ENCODE measurements around the gene ICA1L.
"Not testable (repeated sequence)": the region's sequence is repeated elsewhere in the genome, so short reads cannot be mapped to it uniquely, and the experiment has no call there.

Gene ICA1L

DNA sequence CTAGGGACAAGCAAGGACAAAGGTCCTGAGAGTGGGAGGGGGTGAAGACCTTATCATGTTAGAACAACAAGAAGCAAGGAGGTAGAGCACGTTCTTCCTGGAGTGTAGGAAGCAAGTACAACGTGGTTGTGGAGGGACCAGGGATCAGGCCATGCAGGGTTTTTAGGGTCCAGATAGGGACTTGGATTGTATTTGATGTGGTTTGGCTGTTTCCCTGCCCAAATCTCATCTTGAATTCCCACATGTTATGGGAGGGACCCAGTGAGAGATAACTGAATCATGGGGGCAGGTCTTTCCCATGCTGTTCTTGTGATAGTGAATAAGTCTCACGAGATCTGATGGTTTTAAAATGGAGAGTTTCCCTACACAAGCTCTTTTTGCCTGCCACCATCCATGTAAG, 53.2 kb downstream of the ICA1L start:
- TF ChIP-seq, protein P1, sequence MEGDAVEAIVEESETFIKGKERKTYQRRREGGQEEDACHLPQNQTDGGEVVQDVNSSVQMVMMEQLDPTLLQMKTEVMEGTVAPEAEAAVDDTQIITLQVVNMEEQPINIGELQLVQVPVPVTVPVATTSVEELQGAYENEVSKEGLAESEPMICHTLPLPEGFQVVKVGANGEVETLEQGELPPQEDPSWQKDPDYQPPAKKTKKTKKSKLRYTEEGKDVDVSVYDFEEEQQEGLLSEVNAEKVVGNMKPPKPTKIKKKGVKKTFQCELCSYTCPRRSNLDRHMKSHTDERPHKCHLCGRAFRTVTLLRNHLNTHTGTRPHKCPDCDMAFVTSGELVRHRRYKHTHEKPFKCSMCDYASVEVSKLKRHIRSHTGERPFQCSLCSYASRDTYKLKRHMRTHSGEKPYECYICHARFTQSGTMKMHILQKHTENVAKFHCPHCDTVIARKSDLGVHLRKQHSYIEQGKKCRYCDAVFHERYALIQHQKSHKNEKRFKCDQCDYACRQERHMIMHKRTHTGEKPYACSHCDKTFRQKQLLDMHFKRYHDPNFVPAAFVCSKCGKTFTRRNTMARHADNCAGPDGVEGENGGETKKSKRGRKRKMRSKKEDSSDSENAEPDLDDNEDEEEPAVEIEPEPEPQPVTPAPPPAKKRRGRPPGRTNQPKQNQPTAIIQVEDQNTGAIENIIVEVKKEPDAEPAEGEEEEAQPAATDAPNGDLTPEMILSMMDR (IDR thresholded peaks at IDR 0.05; ENCODE audit: low read depth, low read length): no peak
- no peak overlapping the region for H3K4me3 ChIP-seq (ENCODE audit: low read depth, low read length)

DNA sequence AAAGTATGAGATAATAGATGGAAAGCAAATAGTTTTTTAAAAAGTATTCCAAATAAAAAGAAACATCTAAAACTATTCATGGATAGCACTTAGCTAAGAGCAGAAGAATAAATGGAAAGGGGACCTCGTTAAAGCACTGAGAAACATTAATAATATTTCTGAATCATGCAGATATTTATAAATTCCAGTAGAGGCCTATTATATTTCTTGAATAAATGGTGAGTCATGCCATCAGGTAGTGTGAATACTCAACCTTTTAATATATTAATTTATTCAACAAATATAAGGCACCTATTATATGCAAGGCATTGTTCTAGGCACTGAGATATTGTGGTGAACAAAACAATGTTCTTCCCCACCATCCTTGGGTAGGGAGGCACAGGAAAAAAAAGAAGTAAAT, 53.8 kb downstream of the ICA1L start:
- no peak overlapping the region for H3K4me3 ChIP-seq (ENCODE audit: low read depth, low read length)
- TF ChIP-seq, protein P1 (IDR thresholded peaks at IDR 0.05; ENCODE audit: low read depth, low read length): no peak

DNA sequence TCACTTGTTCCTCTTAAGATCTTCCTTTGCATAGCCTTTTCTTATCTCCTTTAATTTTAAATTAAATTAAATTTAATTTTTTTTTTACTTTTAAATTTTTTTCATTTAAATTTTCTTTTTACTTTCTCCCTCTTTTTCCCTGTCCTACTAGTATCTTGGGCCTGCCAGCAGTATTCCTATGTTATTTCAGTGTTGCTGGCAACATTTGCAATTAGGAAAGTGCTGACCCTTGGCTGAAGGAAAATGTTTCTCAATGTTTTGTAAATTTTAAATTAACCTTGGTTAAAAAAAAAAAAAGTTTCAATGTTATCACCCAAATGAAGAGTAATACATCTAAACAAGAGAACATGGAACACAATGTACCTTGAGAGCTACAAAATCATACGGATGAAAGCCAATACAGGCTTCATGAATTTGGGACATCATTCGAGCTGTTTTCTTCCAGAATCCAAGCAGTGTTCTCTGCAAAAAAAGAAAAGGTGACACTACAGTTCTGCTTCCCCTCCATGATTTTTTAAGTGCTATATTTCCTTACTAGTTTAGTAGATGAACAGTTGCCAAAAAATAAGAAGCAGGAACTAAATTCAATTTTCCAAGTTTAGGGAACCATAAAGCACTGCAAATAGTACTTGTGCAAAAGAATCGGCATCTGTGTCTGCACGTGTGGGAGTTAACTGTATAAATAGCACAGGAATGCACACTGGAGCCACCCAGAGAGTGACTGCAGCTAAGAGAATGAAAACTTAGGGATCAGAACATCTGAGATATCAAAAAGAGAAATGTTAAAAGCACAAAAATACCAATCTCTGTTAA, 55.8 kb downstream of the ICA1L start:
- TF ChIP-seq, protein P1 (IDR thresholded peaks at IDR 0.05; ENCODE audit: low read depth, low read length): no peak
- H3K4me3 ChIP-seq (ENCODE audit: low read depth, low read length): no peak overlapping the region

DNA sequence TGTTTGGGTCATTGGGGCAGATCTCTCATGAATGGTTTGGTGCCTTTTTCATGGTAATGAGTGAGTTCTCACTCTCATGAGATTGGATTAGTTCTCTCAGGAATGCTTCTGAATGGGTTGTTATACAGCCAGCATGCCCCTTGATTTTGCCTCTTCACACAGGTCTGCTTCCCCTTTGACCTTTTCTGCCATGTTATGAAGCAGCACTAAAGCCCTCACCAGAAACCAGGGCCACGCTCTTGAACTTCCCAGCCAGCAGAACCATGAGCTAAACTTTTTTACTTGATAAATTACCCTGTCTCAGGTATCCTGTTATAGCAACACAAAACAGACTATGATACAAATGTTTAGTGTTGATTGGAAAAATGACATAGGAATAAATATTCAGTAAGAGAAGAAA, 57.3 kb downstream of the ICA1L start:
- TF ChIP-seq, protein P1 (IDR thresholded peaks at IDR 0.05; ENCODE audit: low read depth, low read length): no peak
- H3K4me3 ChIP-seq (ENCODE audit: low read depth, low read length): no peak overlapping the region

DNA sequence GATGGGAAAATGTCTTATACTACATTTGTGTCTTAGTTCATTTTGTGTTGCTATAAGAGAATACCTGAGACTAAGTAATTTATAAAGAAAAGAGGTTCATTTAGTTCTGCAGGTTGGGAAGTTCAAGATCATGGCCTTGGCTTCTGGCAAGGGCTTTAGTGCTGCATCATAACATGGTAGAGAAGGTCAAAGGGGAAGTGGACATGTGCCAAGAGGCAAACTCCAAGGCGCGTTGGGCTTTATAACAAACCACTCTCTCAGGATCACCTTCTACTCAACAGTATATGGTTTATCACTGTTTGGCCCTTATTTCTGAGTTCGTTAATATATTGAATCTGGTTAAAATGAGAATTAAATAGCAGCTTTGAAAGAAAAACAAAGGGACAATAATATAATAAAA, 58.2 kb downstream of the ICA1L start:
- H3K4me3 ChIP-seq (ENCODE audit: low read depth, low read length): no peak overlapping the region
- TF ChIP-seq, protein P1 (IDR thresholded peaks at IDR 0.05; ENCODE audit: low read depth, low read length): no peak

DNA sequence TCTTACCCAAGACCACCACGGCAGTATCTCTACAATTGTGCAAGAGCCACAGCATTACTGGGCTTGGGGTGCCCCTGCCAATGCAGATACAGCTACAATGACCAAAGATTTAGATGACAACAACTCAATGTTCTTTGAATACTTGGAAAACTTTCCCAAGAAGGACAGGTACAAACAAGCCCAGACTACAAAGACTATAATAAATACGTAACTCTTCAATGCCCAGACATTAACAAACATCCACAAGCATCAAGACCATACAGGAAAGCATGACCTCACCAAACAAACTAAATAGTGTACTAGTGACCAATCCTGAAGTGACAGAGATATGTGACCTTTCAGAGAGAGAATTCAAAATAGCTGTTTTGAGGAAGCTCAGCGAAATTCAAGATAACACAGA, 62.8 kb downstream of the ICA1L start:
- H3K4me3 ChIP-seq (ENCODE audit: low read depth, low read length): no peak overlapping the region
- TF ChIP-seq, protein P1 (IDR thresholded peaks at IDR 0.05; ENCODE audit: low read depth, low read length): no peak

DNA sequence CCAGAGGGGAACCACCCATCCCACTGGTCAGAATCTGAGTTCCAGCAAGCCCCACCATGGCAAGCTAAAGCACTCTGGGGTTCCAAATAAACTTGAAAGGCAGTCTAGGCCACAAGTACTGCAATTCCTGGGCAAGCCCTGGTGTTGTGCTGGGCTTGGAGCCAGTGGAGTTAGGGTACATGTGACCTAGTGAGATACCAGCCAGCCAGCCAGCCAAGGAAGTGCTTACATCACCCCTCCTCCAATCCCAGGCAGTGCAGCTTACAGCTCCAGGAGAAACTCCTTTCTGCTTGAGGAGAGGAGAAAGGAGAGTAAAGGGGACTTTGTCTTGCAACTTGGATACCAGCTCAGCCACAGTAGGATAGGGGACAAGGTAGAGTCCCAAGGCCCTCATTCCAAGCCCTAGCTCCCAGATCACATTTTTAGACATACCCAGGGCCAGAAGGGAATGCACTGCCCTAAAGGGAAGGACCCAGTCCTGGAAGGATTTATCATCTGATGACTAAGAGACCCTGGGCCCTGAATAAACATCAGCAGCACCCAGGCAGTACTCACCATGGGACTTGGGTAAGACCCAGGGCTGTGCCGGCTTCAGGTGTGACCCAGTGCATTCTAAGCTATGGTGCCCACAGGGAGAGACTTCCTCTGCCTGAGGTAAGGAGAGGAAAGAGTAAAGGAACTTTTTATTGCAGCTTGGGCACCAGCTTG, 64.0 kb downstream of the ICA1L start:
- not testable (repeated sequence) for H3K4me3 ChIP-seq (ENCODE audit: low read depth, low read length)

DNA sequence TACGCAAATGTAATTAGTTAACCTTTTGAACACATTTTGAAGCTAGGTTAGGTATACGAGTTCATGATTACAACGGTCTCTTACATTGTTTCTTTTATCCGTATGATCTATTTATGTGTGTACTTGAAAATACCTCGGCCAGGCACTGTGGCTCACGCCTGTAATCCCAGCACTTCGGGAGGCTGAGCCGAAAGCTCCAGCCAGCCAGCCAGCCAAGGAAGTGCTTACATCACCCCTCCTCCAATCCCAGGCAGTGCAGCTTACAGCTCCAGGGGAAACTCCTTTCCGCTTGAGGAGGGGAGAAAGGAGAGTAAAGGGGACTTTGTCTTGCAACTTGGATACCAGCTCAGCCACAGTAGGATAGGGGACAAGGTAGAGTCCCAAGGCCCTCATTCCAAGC, 65.7 kb downstream of the ICA1L start:
- H3K4me3 ChIP-seq (ENCODE audit: low read depth, low read length): not testable (repeated sequence)
